ENCODE data around the gene ZKSCAN8.

- no peak for TF ChIP-seq CTCF (IDR thresholded peaks at IDR 0.05)
- no peak for TF ChIP-seq POLR2A (IDR thresholded peaks at IDR 0.05)
Observed at GRCh38 chr6:28207510-28208110, 65.9 kb downstream of the ZKSCAN8 start.

Data from tibial nerve (tissue), 3 donors.